ENCODE data around the gene IQCK.

Gene IQCK

DNA sequence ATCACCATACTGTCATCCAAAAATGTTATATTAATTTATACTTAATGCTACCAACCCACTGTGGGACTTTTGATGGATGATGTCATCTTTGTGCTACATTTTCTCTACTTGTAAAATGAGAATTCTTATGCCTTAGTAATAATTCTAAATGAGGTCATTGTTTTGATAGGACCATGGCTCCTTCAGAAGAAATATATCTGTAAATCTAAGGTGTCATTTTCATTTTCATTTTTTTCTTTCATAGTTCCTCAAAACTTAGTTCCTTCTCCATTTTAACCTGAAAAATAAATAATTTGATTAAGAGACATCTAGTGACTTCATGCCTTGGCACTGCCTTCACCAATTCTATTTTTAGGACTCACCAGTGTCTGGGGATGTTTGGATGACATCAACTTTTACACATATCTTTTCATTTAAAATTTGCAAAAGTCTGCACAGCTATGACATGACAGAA is 117.9 kb downstream of the IQCK start:
- DNase-seq (ENCODE audit: low read depth in 1 of 2, low spot score in 1 of 2): no peak

DNA sequence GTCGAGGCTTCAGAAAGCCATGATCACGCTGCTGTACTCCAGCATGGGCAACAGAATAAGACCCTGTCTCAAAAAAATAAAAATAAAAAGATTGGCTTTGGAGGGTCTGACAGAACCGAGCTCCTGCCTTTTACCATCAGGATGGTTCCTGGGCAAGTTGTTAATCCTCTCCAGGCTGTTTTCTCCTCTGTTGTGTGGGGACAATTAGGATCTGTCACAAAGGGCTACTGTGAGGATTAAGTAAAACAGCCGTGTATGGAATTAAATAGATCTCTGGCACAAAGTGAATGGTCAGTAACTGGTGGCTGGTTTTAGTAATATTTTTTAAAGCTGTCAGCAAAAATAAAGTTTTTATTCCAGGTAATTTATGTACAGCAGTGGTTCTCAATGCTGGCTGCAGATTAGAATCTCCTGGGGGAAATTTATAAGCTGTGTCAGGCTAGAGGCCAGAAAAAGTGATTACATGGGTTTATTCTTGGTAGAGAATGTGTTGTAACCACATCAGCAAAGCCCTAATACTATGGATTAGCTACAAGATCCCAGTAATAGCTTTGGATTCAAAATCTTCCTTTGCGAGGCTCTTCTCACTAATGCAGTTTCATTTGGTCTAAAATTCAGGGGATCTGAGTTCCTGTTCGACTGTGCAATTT is 119.4 kb downstream of the IQCK start:
- DNase-seq (ENCODE audit: low read depth in 1 of 2, low spot score in 1 of 2): no peak

DNA sequence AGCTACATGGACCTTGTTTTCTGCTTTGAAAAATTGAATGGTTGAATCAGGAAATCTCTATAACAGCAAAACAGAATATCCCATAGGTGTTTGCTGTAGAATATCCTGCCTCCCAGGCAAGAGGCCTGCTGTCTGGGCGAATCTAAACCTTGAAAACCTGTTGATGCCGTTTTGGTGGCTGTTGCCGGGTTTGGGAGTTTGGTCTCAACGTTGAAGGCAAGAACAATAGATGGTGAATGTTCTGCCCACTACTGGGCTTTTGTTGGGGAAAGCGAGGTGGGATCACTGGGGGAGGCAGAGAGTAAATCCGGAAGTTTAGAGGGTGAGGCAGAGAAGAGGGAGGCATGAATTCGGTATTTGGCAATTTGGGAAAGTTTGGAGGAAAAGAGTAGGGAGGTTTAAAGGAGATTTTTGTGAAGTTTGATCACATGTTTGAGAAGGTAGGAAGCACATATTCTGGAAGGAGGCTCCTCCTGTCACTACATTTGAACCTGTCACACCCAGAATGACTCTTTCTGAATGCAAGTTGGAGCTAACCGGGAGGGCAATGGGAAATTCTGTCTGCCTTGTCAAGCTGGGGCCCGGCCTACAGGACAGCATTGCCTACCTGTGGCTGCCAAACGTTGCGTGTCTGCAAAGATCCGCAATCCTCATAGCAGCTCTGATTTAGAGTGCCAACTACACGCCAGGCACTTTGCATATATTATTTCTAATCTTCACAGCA is 120.1 kb downstream of the IQCK start:
- no peak for DNase-seq (ENCODE audit: low read depth in 1 of 2, low spot score in 1 of 2)

DNA sequence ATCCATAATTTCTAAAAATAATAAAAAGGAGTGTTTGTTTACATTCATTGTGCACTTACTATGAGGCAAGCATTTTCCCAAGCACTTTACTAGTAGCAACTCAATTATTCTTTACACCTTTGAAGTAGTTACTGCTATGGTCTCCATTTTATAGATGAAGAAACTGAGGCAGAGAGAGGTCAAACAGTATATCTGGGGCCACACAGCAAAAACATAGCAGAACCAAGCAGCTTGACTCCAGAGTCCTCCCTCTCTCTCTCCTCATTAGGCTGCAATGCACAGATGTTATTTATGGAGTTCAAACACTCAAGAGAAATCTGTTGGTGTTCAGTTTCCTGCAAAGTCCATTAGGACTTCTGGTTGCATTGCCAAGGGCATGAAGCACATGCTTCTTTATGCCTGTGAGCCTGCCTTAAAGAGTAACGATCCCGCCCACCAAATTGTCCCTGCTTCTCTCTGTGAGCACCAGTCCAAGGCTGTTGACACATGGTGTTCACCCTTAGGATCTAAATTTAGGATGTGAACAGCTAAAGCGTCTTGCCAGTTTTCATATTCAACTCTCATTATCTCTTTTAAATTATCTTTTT is 122.5 kb downstream of the IQCK start:
- no peak for DNase-seq (ENCODE audit: low read depth in 1 of 2, low spot score in 1 of 2)

DNA sequence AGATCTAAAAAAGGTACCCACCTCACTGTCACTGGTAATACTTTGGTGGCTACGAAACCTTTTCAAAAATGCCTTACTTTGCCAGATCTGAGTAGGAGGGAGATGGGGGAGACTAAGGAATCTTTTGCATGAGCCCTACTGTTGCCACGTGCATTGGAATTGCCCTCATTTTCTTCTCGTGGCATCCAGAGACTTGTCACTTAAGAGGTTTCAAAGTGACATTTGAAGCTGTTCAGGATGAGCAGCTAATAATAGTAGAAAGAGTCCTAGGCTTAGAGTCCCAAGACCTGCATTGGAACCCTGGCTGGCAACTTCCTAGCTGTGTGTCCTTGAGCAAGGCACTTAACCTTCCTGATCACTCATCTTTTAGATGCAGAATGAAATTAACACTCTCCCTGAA is 123.1 kb downstream of the IQCK start:
- DNase-seq (ENCODE audit: low read depth in 1 of 2, low spot score in 1 of 2): no peak

DNA sequence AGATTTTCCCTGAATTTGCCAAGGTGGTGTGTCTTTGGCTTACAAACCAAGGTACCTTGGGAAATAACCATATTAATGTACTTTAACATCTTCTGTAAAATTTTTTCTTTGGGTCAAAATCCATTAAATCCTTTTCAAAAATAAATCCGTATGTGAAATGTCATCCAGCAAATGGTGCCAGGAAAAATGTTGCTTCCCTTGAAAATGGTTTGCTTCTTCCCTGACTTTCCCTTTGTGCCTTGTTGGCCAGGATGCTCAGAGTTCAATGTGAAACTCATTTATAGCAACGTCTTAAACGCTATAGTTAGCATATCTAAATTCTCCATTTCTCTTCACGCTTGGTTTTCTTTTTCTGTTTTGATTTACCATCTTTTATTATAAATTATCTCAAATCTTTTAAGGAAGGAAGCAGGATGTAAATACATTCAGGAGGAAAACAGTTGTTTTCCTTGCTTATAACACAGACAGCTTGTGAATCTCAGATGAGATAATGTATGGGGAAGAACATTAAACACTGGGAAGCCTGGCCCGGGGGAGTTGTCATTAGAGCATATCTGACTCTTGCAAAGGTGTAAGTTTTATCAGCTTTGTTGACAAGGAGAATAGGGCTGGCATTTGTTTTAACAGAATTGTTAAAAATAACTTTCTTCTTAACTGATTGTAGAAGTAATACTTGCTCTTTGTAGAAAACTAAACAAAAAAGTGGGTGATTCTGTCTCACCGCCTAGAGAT is 124.5 kb downstream of the IQCK start:
- DNase-seq (ENCODE audit: low read depth in 1 of 2, low spot score in 1 of 2): no peak

DNA sequence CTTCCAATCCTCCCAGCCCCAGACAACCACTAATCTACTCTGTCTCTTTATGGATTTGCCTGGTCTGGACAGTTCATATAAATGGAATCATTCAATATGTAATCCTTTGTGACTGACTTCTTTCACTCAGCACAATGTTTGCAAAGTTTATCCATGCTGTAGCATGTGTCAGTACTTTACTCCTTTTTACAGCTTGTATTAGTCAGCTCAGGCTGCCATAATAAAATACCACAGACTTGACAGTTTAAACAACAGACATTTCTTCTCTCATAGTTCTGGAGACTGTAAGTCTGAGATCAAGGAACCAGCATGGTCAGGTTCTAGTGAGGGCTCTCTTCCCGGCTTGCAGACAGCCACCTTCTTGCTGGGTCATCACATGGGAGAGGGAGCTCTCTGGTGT is 125.3 kb downstream of the IQCK start:
- no peak for DNase-seq (ENCODE audit: low read depth in 1 of 2, low spot score in 1 of 2)

DNA sequence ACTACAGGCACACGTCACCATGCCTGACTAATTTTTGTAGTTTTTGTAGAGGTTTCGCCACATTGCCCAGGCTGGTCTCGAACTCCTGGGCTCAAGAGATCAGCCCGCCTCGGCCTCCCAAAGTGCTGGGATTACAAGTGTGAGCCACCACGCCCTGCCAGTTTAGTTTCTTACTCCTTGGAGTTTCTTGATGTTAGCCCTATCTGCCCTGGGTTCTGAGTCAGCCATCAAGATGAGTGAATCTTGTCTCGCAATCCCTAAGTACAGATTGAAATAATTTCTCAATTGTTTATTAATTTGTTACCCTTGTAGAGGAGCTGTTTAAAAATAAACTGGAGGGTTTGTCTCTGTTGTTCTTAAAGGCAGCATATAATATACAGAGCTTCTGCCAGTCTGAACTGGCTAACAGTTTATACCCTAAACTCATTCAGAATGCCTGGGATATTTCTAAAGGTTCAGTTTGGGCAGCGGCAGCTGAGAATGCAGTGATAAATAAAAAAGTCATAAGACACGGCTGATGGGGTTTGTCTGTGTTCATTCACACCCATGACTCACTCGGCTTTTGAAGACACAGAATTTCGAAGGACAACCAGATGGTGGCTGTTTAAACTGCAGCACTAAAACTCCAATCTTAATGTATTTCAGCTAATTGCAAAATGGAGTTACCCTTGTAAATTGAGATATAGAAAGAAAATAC is 127.0 kb downstream of the IQCK start:
- DNase-seq (ENCODE audit: low read depth in 1 of 2, low spot score in 1 of 2): no peak

DNA sequence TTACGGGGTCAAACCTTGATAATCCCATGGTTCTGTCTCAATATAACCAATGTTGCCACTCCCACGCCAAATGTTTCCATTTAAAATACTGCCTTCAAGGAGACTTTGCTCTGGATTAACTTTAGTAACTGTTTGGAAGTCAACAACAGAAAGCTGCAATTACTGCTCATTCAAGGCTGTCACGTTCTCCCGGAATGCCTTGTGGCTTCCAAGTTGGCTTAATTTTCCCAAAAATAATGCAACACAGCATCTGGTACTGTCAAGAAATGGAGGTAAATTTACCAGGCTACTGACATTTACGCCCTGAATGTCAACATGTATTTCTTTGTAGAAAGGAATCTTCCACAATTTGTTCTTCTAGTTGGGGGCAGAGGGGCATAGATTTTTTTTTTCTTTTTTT is 128.4 kb downstream of the IQCK start:
- no peak for DNase-seq (ENCODE audit: low read depth in 1 of 2, low spot score in 1 of 2)

DNA sequence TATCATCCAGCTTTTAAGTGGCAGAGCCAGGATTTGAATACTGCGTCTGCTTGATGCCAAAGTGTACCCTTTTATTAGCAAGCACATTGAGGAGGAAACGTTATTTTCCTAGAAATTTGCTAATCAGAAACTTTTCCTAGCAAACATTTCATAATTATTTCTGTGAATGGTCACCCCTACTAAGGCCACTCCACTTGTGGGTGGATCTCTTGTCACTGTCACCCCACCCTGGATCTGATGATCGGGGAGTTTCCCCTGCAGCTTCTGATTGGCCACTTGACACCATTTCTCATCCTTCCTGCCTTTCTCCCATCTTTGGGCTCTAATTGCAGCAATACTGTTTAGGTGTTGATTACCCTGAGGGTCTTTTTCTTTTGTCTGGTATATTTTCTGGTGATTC is 130.7 kb downstream of the IQCK start:
- DNase-seq (ENCODE audit: low read depth in 1 of 2, low spot score in 1 of 2): no peak

DNA sequence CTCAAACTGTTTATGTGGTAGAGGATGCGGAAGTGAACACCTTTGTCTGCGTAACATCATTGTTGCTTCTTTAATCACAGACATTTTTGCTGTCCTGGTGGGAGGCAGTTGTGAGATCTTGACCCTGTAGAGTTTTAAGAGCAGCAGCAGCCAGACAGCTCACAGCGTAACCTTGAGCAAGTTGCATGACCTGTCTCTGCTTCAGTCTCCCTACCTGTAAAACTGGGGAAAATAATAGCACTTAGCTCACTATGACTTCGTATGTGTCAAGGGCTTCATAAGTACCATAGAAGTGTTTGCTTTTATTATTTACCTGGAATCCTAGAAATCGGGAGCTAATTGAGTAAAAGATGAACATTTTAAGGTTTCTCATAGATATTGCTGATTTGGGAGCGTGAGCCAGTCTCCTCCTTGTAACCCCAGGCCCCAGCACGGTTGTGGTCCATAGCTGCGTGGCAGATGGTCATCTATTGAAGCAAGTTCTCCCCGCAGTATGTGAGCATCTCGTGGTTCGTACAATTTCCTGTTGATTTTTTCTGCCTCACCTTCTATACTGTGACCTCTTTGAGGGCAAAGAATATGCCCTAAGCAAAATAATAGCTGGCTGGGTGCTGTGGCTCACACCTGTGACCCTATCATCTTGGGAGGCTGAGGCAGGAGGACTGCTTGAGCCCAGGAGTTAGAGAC is 132.2 kb downstream of the IQCK start:
- DNase-seq (ENCODE audit: low read depth in 1 of 2, low spot score in 1 of 2): no peak

DNA sequence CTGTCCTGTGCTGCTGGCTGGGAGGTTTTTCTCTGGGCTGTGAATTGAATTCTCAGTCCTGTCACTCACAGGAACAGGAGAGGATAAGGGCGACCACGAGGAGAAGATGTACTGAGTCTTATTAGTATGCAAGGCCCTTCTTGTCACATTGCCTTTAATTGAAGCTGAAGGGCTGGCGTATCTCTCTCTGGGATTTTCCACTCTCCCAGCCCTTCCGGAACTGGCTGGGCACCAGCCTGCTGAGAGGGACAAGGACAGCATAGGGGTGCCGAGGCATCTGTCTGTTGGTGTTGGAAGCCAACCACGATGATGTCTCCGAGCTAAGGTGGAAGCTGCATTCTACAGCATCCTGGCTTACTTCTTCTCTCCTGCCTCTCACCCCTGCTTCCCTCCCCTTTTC is 133.4 kb downstream of the IQCK start:
- DNase-seq (ENCODE audit: low read depth in 1 of 2, low spot score in 1 of 2): no peak

DNA sequence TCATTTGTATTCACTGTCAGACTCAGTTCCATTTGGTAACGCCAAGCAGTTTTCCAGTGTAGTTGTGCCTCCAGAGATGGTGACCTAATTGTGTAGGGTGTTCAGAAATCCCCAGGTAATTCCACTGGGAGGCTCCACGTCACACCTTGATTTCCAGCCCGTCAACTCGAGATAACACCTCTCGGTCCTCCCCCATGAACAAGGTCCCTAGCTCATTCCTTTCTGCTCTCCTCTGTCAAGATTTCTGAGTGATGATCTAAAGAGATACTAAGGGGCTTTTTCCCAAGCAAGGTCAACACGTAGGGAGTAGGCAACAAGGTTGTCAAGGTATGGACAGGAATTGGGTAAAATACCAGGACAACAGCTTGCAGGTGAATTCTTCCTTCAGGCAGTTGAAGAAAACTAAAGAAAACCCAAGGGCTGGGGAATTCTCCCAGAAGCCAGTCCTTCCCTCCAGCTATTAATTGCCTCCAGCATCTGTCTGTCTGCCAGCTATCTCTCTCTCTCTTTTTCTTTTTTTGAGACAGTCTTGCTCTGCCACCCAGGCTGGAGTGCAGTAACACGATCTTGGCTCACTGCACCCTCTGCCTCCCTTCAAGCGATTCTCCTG is 135.2 kb downstream of the IQCK start:
- no peak for DNase-seq (ENCODE audit: low read depth in 1 of 2, low spot score in 1 of 2)

DNA sequence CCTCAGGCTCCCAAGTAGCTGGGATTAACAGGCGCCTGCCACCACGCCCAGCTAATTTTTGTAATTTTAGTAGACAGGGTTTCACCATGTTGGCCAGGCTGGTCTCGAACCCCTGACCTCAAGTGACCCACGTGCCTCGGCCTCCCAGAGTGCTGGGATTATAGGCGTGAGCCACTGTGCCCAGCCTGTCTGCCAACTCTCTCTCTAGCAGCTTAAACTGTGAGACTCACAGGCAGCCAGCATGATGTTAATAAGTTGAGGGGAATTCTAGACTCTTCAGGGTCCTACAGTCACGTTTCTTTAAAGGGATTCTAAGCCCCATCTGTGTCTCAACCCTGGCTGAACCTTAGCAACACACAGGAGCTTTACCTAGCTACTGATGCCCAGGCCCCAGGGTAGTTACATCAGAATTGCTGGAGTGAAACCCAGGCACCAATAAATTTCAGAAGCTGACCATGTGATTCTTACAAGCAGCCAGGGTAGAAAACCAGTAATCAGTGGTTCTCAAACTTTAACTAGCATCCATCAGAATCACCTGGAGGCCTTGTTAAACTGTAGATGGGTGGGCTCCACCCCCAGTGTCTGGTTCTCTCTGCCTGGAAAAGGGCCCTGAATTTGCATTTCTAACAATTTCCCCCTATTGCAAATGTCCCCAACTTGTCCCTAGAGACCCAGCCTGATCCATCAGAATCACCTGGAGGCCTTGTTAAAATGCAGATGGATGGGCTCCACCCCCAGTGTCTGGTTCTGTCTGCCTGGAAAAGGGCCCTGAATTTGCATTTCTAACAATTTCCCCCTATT is 135.9 kb downstream of the IQCK start:
- no peak for DNase-seq (ENCODE audit: low read depth in 1 of 2, low spot score in 1 of 2)

DNA sequence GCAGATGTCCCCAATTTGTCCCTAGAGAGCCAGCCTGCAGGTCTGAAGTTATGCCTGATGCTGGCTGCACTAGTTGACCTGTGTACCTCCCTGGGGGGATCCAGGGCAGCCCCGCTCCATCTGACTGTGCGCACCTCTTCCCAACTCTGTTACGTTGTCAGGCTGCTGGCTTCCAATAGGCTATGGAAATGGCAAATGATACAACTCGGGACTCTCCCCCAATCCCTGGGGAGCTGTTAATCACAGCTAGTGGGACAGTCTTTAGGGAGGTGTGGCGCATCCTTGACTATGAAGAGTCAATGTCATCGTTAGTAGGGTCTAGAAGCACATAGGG is 136.4 kb downstream of the IQCK start:
- no peak for DNase-seq (ENCODE audit: low read depth in 1 of 2, low spot score in 1 of 2)

DNA sequence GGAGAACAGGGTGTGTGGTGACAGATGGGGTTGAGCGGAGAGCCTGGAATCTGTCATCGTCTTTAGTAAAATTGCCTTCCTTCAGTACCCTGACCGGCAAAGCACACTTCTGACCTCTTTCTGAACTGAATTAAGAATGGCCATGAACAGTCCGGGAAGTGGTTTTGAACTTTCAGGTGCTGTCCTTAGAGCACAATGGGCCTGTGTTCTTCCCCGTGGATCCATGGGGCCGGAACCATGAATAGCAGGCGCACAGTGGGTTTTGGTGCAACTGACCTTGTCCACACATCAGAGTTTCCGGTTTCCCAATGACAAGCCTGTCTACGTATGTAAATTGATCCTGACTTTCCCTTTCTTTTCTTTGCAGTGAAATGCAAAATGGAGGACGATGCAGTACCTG is 138.0 kb downstream of the IQCK start:
- DNase-seq (ENCODE audit: low read depth in 1 of 2, low spot score in 1 of 2): no peak

DNA sequence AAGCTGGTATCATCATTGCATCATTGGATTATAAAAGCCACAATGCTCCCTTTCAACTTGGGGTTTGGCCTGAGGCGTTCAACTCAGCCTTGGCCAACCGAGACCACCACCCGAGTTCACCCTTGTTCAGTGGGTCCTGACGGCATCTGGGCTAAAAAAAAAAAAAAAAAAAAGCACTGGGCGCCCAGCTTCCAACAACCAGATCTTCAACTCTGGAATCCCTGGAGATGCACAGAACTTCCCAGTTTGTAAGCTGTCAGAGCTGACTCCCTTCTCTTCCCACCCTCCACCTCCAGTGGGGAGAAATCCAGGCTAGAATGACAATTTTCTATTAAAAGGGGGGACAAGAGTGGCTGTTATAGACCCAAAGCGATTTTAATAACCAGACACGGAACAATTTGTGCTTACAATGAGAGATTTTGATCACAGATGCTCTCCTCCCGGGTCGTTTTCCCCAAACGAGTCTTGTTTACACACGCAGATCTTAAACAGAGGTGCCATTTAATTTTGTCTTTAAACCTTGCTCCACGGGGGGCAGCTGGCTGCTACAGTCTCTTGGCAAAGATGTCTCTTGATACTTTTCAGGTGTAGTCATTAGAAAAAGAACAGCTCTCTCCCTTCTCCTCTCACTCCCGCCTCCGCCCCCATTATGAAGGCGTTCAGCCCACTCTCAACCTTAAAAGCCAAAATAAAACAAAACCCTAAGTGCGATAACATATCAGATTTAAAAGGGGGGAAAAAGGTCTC is 139.7 kb downstream of the IQCK start:
- no peak for DNase-seq (ENCODE audit: low read depth in 1 of 2, low spot score in 1 of 2)

DNA sequence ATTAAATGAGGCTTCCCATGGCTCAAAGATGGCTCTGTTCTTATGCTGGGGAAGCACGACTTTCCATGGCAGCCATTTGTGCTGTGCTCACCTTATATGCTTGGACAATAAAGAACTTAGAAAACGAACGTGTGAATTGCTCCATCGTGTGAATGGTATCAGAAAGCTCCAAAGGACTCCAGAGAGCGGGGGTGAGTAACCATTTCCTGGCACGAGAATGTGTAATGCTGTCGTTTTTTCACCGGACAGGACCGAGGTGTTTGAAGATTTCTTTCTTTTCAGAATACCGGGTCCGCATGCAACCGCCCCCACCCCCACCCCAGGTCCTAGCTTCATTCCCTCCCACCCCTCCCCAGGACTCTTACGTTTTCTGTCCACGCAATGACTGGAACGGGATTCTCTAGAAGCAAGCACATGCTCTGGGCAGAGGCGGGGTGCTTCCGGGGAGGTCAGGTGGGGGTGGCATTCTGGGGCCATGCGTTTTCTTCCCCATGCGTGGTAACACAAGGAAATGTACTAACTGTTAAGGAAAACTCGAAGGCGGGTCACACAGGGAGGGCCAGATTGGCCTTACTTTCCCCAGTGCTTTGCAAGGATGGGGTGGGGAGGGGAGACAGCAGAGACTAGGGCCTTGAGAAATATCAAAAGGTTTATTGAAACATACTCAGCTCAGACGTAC is 140.4 kb downstream of the IQCK start:
- no peak for DNase-seq (ENCODE audit: low read depth in 1 of 2, low spot score in 1 of 2)

Measured in activated CD4-positive, alpha-beta T cell treated with anti-CD3 and anti-CD28 coated beads, Interleukin-2, amount 50 U/mL, for 24 hours (primary cell).